HAP-1 (cell line): ENCODE measurements around the gene SCAF11.
A peak's percentile ranks its signal among the peaks of the same experiment; 100 is the strongest.

ENCODE experiments used
- DNase-seq, 2 experiments: peaks; one replicate each; pipeline ENCODE4 v3.0.0-alpha.2; 2016 to 2020; ENCODE audit warnings: low spot score in 2 of 2
- H3K27me3 ChIP-seq: fragments of 250-450 bp; sonication (Bioruptor Pico); 2 replicates; pipeline ENCODE4 v1.5.1; 2020; ENCODE audit warnings: low read depth, mild to moderate bottlenecking, moderate library complexity
- H3K36me3 ChIP-seq: fragments of 250-450 bp; sonication (Bioruptor Pico); replicated peaks from 2 replicates; pipeline ENCODE4 v1.5.1; 2020; ENCODE audit warnings: mild to moderate bottlenecking
- H3K4me1 ChIP-seq: fragments of 250-450 bp; sonication (Bioruptor Pico); 2 replicates; pipeline ENCODE4 v1.5.1; 2020; ENCODE audit warnings: mild to moderate bottlenecking
- H3K4me3 ChIP-seq: fragments of 250-450 bp; sonication (Bioruptor Pico); 2 replicates; pipeline ENCODE4 v1.5.1; 2020; ENCODE audit warnings: mild to moderate bottlenecking, moderate library complexity
- H3K9me3 ChIP-seq: fragments of 250-450 bp; sonication (Bioruptor Pico); 2 replicates; pipeline ENCODE4 v1.5.1; 2020; ENCODE audit warnings: mild to moderate bottlenecking, moderate library complexity
- in situ Hi-C: fragments of 300-500 bp; cut with MboI; formaldehyde crosslinking; loops from 3 replicates; pipeline ENCODE4 v1.14.3; 2020; ENCODE audit warnings: low sequenced_read_pairs, inconsistent platforms, mixed read lengths

SCAF11 gene

GRCh38 chr12:45989721-45990467 is 480 bp downstream of the SCAF11 start:
- DNase-seq: peak; percentile 45 to 65
- peaks cover 16% of the 10 kb centered on the region for H3K4me1 ChIP-seq

GRCh38 chr12:45989287-45989686 is 1.1 kb downstream of the SCAF11 start:
- Histone ChIP-seq H3K36me3 (peaks cover 9% of the 10 kb centered on the region; the same call in 1 of the 2 replicates), H3K4me3 (peak overlapping the region; percentile 92), H3K9me3 (no peaks in the 10 kb centered on the region), H3K27me3 (no peaks in the 10 kb centered on the region), H3K4me1 (peaks cover 17% of the 10 kb centered on the region)
- DNase-seq: no peak
- in situ Hi-C loops: loop anchor here (25.0 kb wide), 1 partner anchor 273 kb away; the partner anchor contains the start of gene SLC38A1

More at GRCh38 chr12:45989721-45990467, 480 bp downstream of the SCAF11 start:
- no peaks in the 10 kb centered on the region for H3K9me3 ChIP-seq
- in situ Hi-C loops: loop anchor here (25.0 kb wide), 1 partner anchor 272 kb away; the partner anchor contains the start of gene SLC38A1
- H3K4me3 ChIP-seq: peak overlapping the region; percentile 92
- H3K27me3 ChIP-seq: no peaks in the 10 kb centered on the region
- H3K36me3 ChIP-seq: peaks cover 9% of the 10 kb centered on the region; the same call in 1 of the 2 replicates

GRCh38 chr12:45988264-45988663 is 2.1 kb downstream of the SCAF11 start:
- Histone ChIP-seq H3K27me3 (no peaks in the 10 kb centered on the region), H3K4me3 (peak overlapping the region; percentile 92), H3K9me3 (no peaks in the 10 kb centered on the region), H3K36me3 (peaks cover 9% of the 10 kb centered on the region; the same call in 1 of the 2 replicates), H3K4me1 (peaks cover 22% of the 10 kb centered on the region)
- DNase-seq: no peak
- in situ Hi-C loops: loop anchor here (25.0 kb wide), 1 partner anchor 274 kb away; the partner anchor contains the start of gene SLC38A1

GRCh38 chr12:45987340-45987727 is 3.0 kb downstream of the SCAF11 start:
- Histone ChIP-seq H3K36me3 (peaks cover 9% of the 10 kb centered on the region; the same call in 1 of the 2 replicates), H3K27me3 (no peaks in the 10 kb centered on the region), H3K4me3 (no peak overlapping the region), H3K4me1 (peaks cover 16% of the 10 kb centered on the region), H3K9me3 (no peaks in the 10 kb centered on the region)
- in situ Hi-C loops: loop anchor here (25.0 kb wide), 1 partner anchor 275 kb away; the partner anchor contains the start of gene SLC38A1
- DNase-seq: no peak

GRCh38 chr12:45986641-45987339 is 3.6 kb downstream of the SCAF11 start:
- H3K4me3 ChIP-seq: no peak overlapping the region
- in situ Hi-C loops: loop anchor here (25.0 kb wide), 1 partner anchor 276 kb away; the partner anchor contains the start of gene SLC38A1
- no peaks in the 10 kb centered on the region for H3K27me3 ChIP-seq
- DNase-seq: no peak
- no peaks in the 10 kb centered on the region for H3K9me3 ChIP-seq
- peaks cover 13% of the 10 kb centered on the region for H3K4me1 ChIP-seq
- H3K36me3 ChIP-seq: peaks cover 9% of the 10 kb centered on the region; the same call in 1 of the 2 replicates

- no peak overlapping the region for H3K4me3 ChIP-seq
- H3K4me1 ChIP-seq: peaks cover 23% of the 10 kb centered on the region
- in situ Hi-C loops: loop anchor here (25.0 kb wide), 1 partner anchor 281 kb away; the partner anchor contains the start of gene SLC38A1
- no peak for DNase-seq
- H3K36me3 ChIP-seq: peaks cover 9% of the 10 kb centered on the region; the same call in 1 of the 2 replicates
- no peaks in the 10 kb centered on the region for H3K9me3 ChIP-seq
- no peaks in the 10 kb centered on the region for H3K27me3 ChIP-seq
Measured at GRCh38 chr12:45981075-45981837, 9.1 kb downstream of the SCAF11 start.

GRCh38 chr12:45980540-45980939 is 9.8 kb downstream of the SCAF11 start:
- in situ Hi-C loops: loop anchor here (25.0 kb wide), 1 partner anchor 282 kb away; the partner anchor contains the start of gene SLC38A1
- DNase-seq: no peak
- Histone ChIP-seq H3K4me1 (peaks cover 23% of the 10 kb centered on the region), H3K27me3 (no peaks in the 10 kb centered on the region), H3K4me3 (no peak overlapping the region), H3K9me3 (no peaks in the 10 kb centered on the region), H3K36me3 (peaks cover 3% of the 10 kb centered on the region; the same call in 1 of the 2 replicates)

- Histone ChIP-seq H3K36me3 (no peaks in the 10 kb centered on the region), H3K27me3 (no peaks in the 10 kb centered on the region), H3K4me3 (no peak overlapping the region), H3K4me1 (peaks cover 24% of the 10 kb centered on the region), H3K9me3 (no peaks in the 10 kb centered on the region)
- no peak for DNase-seq
- in situ Hi-C loops: loop anchor here (25.0 kb wide), 1 partner anchor 284 kb away; the partner anchor contains the start of gene SLC38A1
Measured at GRCh38 chr12:45978108-45978507, 12.3 kb downstream of the SCAF11 start.

DNA sequence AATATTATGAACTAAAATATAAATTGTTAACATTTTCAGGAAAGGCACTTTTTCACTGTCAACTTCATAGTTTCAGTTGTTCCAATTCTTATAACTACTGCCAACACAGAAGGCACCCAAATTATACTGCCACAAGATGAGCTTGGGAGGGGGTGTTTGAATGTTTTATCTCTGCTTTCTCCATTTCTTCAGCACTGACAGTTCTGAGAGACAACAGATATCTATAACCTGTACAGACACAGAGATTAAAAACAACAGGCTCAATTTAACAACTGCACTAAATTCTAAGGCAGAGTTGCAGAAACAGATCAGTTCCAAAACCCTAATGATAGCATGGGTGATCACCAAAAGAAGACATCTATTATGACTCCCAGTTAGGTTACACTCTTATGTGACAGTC is 12.8 kb downstream of the SCAF11 start:
- Histone ChIP-seq H3K4me1 (peaks cover 24% of the 10 kb centered on the region), H3K36me3 (no peaks in the 10 kb centered on the region), H3K9me3 (no peaks in the 10 kb centered on the region), H3K27me3 (no peaks in the 10 kb centered on the region), H3K4me3 (no peak overlapping the region)
- DNase-seq: no peak
- in situ Hi-C loops: loop anchor here (25.0 kb wide), 1 partner anchor 285 kb away; the partner anchor contains the start of gene SLC38A1

DNA sequence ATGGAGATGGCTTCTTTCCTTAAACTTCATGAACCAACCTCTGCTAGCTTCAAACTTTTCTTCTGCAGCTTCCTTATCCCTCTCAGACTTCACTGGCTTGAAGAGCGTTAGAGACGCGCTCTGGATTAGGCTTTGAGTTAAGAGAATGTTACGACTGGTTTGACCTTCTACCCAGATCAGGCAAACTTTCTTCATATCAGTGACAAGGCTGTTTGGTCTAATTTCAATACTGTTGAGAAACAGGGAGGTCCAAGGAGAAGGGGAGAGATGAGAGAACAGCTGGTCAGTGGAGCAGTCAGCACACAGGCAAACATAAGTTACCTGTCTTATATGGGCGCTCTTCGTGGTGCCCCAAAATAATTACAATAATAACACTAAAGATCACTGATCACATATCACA is 14.9 kb downstream of the SCAF11 start:
- peaks cover 8% of the 10 kb centered on the region for H3K36me3 ChIP-seq
- H3K27me3 ChIP-seq: no peaks in the 10 kb centered on the region
- DNase-seq: no peak
- in situ Hi-C loops: loop anchor here (25.0 kb wide), 1 partner anchor 287 kb away; the partner anchor contains the start of gene SLC38A1
- no peak overlapping the region for H3K4me3 ChIP-seq
- H3K4me1 ChIP-seq: peaks cover 24% of the 10 kb centered on the region
- no peaks in the 10 kb centered on the region for H3K9me3 ChIP-seq

GRCh38 chr12:45974883-45975282 is 15.5 kb downstream of the SCAF11 start:
- no peak overlapping the region for H3K4me3 ChIP-seq
- no peaks in the 10 kb centered on the region for H3K9me3 ChIP-seq
- peaks cover 10% of the 10 kb centered on the region for H3K36me3 ChIP-seq
- DNase-seq: no peak
- H3K4me1 ChIP-seq: peaks cover 24% of the 10 kb centered on the region
- H3K27me3 ChIP-seq: no peaks in the 10 kb centered on the region
- in situ Hi-C loops: loop anchor here (25.0 kb wide), 1 partner anchor 287 kb away; the partner anchor contains the start of gene SLC38A1

DNA sequence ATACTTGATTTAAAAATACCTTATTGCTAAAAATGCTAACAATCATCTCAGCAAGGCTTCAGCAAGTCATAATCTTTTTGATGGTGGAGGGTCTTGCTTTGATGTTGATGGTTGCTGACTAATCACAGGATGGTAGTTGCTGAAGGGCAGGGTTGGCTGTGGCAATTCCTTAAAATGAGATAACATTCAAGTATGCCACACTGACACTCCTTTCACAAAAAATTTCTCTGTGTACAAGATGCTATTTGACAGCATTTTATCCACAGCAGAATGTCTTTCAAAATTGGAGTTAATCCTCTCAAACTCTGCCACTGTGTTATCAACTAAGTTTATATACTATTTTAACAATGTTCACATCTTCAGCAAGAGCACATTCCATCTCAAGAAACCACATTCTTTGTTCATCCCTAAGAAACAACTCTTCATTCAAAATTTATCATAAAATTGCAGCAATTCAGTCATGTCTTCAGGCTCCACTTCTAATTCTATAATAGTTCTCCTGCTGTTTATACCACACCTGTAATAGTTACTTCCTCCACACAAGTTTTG is 16.1 kb downstream of the SCAF11 start:
- Histone ChIP-seq H3K9me3 (no peaks in the 10 kb centered on the region), H3K27me3 (no peaks in the 10 kb centered on the region), H3K4me3 (no peak overlapping the region), H3K36me3 (peaks cover 10% of the 10 kb centered on the region), H3K4me1 (peaks cover 24% of the 10 kb centered on the region)
- DNase-seq: no peak
- in situ Hi-C loops: no loop called here

DNA sequence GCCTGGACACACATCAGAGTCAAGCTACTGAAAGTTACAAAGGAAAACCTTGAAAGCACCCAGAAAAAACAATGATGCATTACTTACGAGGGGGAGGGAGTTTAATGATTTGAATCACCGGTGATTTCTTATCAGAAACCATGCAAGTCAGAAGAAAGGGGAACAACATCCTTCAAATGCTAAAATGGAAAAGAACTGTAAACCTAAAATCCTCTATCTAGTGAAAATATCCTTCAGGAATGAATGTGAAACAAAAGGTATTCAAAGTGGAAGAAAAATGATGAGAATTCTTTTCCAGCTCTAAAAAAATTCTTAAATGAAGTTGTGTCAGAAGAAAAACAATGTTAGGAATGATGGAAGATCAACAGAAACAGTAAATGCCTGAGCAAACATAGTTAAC is 16.8 kb downstream of the SCAF11 start:
- DNase-seq: no peak
- H3K4me1 ChIP-seq: peaks cover 23% of the 10 kb centered on the region
- H3K9me3 ChIP-seq: no peaks in the 10 kb centered on the region
- no peaks in the 10 kb centered on the region for H3K27me3 ChIP-seq
- no peak overlapping the region for H3K4me3 ChIP-seq
- H3K36me3 ChIP-seq: peaks cover 10% of the 10 kb centered on the region
- in situ Hi-C loops: no loop called here
